ENCODE results near the gene CD6. TPM values are rescaled to one million over a fixed set of nuclear protein-coding genes. Genes with fewer than 3 reads are reported as not detected.

CD6 gene
- total RNA-seq, 4 donors from 2014 or later = 0.16 to 0.25 TPM; not detected in 2

DNA sequence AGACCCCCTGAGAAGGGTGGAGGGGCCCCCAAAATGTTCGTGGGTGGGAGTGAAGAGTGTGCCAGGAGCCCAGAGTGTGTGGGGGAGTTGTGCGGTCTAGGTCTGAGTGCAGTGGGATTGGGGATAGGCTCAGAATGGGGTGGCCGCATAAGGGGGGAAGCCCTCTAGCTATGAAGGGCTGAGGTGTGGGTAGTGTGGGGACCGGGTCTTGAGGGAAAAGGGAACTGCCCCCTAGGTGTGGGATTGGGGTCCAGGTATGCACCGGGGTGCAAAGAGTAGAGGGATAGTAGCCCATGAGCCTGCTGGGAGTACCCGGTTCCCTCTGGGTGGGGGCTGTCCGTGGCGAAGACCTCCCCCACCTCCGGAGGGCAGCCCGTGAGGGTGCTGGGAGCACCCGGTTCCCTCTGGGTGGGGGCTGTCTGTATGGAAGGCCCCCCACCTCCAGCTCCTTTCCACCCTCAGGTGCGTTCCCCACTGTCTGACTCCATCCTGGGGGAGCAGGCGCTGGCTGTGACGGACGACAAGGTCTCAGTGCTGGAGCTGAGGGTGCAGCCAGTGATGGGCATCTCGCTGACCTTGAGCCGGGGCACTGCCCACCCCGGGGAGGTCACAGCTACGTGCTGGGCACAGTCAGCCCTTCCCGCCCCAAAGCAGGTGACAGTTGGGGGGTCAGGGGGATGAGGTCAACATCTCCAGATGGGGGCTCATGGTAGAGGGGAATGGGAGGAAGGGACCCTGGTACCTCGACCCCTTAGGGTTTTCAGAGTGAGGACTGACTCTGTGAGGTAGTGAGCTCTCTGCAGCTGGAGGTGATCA lies 36.5 kb upstream of the CD6 start:
- in situ Hi-C loops (cut with MboI; ENCODE audit: low sequenced_read_pairs in 4 of 4) = no loop called here
- TF ChIP-seq CTCF (IDR thresholded peaks at IDR 0.05 in 4 of 5, conservative IDR thresholded peaks at IDR 0.05 in 1 of 5) (no peak), POLR2A (IDR thresholded peaks at IDR 0.05) (no peak)

DNA sequence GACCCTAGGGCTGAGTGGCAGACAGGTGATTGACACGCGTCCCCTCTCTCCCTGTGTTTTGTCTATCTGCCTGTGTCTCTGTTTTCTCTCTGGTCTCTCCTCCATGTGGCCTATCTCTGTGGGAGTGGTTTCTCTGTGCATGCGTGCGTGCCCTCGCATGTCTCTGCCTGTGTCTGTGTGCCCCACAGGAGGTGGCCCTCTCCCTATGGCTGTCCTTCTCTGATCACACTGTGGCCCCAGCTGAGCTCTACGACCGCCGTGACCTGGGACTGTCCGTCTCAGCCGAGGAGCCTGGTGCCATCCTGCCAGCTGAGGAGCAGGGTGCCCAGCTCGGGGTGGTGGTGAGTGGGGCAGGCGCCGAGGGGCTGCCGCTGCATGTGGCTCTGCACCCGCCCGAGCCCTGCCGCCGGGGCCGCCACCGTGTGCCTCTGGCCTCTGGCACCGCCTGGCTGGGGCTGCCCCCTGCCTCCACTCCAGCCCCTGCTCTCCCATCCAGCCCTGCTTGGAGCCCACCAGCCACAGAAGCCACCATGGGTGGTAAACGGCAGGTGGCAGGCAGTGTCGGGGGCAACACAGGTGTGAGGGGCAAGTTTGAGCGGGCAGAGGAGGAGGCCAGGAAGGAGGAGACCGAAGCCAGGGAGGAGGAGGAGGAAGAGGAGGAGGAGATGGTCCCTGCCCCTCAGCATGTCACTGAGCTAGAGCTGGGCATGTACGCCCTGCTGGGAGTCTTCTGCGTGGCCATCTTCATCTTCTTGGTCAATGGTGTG lies 35.6 kb upstream of the CD6 start:
- TF ChIP-seq CTCF (IDR thresholded peaks at IDR 0.05 in 4 of 5, conservative IDR thresholded peaks at IDR 0.05 in 1 of 5) = no peak
- TF ChIP-seq POLR2A (IDR thresholded peaks at IDR 0.05) = no peak
- intact Hi-C loops (cut with DNase I; ENCODE audit: low total_unique reads) = no loop called here

More for the DNA sequence above, 36.5 kb upstream of the CD6 start:
- Histone ChIP-seq H3K36me3 (peaks cover 0 to 6% of the 10 kb centered on the region in 2 donors), H3K27me3 (no peaks in the 10 kb centered on the region), H3K4me1 (peaks cover 0 to 3% of the 10 kb centered on the region in 2 donors), H3K27ac (no peak overlapping the region), H3K9me3 (no peaks in the 10 kb centered on the region), H3K4me3 (no peak overlapping the region)
- intact Hi-C loops (cut with DNase I; ENCODE audit: low total_unique reads) = no loop called here
- ATAC-seq (no peak), DNase-seq (no peak)

GRCh38 chr11:60936467-60937143 lies 34.9 kb upstream of the CD6 start:
- Histone ChIP-seq H3K27me3 (no peaks in the 10 kb centered on the region), H3K36me3 (peaks cover 0 to 6% of the 10 kb centered on the region in 2 donors), H3K4me1 (peaks cover 0 to 3% of the 10 kb centered on the region in 2 donors), H3K4me3 (no peak overlapping the region), H3K27ac (peak overlapping the region; percentile 54 to 75 (median 66)), H3K9me3 (no peaks in the 10 kb centered on the region)
- DNase-seq (no peak), ATAC-seq (no peak)
- in situ Hi-C loops (cut with MboI; ENCODE audit: low sequenced_read_pairs in 4 of 4) = no loop called here
- intact Hi-C loops (cut with DNase I; ENCODE audit: low total_unique reads) = no loop called here
- TF ChIP-seq POLR2A (IDR thresholded peaks at IDR 0.05) (no peak), CTCF (IDR thresholded peaks at IDR 0.05 in 4 of 5, conservative IDR thresholded peaks at IDR 0.05 in 1 of 5) (no peak)

More for the DNA sequence above, 35.6 kb upstream of the CD6 start:
- DNase-seq (no peak), ATAC-seq (no peak)
- Histone ChIP-seq H3K27ac (peak overlapping the region in 3 of 4 donors; percentile 62 to 75 (median 71)), H3K27me3 (no peaks in the 10 kb centered on the region), H3K9me3 (no peaks in the 10 kb centered on the region), H3K4me1 (peaks cover 0 to 3% of the 10 kb centered on the region in 2 donors), H3K4me3 (no peak overlapping the region), H3K36me3 (peaks cover 0 to 6% of the 10 kb centered on the region in 2 donors)
- in situ Hi-C loops (cut with MboI; ENCODE audit: low sequenced_read_pairs in 4 of 4) = no loop called here

DNA sequence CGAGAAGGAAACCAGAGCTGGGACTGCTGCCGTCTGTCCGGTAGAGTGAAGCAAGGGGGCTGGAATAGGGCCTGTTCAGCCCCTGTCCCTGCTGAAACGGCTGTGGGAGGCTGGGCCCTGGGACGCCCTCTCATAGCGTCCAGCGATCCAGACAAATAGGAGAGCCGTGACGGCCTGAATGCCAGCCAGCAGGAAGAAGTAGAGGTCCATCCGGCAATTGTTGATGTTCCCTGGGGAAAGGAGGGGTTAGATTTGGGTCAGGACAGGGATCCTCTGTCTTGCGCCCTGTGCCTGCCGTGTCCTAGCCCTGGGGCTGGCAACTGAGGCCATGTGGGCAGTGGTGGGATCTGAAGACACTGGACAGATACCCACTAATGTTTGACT lies 34.3 kb upstream of the CD6 start:
- Histone ChIP-seq H3K4me3 (no peak overlapping the region), H3K27me3 (no peaks in the 10 kb centered on the region), H3K36me3 (peaks cover 0 to 6% of the 10 kb centered on the region in 2 donors), H3K27ac (peak overlapping the region; percentile 54 to 75 (median 66)), H3K9me3 (no peaks in the 10 kb centered on the region), H3K4me1 (peaks cover 0 to 3% of the 10 kb centered on the region in 2 donors)
- ATAC-seq (peak; percentile 66), DNase-seq (no peak)
- no peak for TF ChIP-seq CTCF (IDR thresholded peaks at IDR 0.05 in 4 of 5, conservative IDR thresholded peaks at IDR 0.05 in 1 of 5)
- no peak for TF ChIP-seq POLR2A (IDR thresholded peaks at IDR 0.05)
- in situ Hi-C loops (cut with MboI; ENCODE audit: low sequenced_read_pairs in 4 of 4) = no loop called here
- intact Hi-C loops (cut with DNase I; ENCODE audit: low total_unique reads) = no loop called here
